Bronchus fibroblast of lung (primary cell): ENCODE results near the gene SECTM1. TPM values are rescaled to one million over a fixed set of nuclear protein-coding genes. Genes with fewer than 3 reads are reported as not detected.

Experiments
- total RNA-seq: library from RNA; depleted of rRNA; stranded (reverse); fragments of >200 nt; gene quantifications from 2 replicates; pipeline ENCODE4 v1.2.3, GENCODE V29; 2015

SECTM1 gene
- total RNA-seq = 12.9 and 14.0 TPM in 2 replicates

GRCh38 chr17:82333279-82334171 lies at the start of gene SECTM1:
Gene SECTM1 (minus strand): TSS chr17:82333766. CDS start chr17:82327240, 6,526 bp downstream.

DNA sequence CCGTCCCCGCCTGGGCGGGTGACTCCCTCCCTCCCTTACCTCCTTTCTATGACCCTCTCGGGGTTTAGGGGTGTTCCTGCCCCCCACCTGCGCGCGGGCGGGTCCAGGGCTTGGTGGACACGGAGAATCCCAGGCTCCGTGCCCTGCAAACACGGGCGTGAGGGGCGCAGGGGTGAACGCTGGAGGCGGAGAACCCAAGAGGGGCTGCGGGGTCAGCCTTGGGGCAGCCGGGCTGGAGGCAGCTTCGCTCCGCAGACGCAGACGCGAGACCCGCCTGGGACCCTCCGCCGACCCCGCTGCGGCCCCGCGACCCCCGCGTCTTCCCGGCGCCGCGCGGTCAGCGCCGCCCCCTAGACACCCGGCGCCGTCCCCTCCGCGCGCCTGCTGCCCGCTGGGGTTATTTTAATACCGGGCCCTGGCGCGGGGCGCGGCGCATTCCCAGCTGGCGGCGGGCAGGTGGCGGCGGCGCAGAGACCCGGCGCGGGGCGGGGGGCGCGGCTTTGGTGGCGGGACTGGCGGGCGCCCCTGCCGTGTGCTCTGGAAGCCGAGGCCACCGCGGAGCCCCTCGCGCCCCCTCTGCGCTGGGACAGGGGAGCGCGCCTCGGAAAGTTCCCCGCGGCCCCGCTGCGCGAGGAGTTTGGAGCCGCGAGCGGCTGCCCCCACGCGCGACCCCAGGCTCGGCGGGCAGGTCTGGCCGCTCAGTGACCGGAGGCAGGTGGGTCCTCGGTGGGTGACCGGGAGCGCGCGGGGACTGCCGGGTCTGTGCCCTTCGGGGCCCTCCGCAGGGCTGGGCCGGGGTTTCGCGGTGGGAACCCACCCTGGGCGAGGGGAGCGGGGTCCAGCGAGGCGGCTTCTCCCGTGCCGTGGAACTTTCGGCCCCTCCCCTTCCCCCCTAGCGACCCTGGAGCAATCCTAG lies 38.0 kb upstream of the SECTM1 start, which contains the start of gene UTS2R:
UTS2R (plus strand) TSS at position 433 of the 916 bp plus-strand sequence. CDS start 2,560 bp downstream, outside the sequence.

GRCh38 chr17:82358465-82359350 lies 25.1 kb upstream of the SECTM1 start, which contains the start of gene TEX19:
Gene TEX19 (plus strand): TSS chr17:82359247. CDS start chr17:82362151, 2,904 bp downstream.

DNA sequence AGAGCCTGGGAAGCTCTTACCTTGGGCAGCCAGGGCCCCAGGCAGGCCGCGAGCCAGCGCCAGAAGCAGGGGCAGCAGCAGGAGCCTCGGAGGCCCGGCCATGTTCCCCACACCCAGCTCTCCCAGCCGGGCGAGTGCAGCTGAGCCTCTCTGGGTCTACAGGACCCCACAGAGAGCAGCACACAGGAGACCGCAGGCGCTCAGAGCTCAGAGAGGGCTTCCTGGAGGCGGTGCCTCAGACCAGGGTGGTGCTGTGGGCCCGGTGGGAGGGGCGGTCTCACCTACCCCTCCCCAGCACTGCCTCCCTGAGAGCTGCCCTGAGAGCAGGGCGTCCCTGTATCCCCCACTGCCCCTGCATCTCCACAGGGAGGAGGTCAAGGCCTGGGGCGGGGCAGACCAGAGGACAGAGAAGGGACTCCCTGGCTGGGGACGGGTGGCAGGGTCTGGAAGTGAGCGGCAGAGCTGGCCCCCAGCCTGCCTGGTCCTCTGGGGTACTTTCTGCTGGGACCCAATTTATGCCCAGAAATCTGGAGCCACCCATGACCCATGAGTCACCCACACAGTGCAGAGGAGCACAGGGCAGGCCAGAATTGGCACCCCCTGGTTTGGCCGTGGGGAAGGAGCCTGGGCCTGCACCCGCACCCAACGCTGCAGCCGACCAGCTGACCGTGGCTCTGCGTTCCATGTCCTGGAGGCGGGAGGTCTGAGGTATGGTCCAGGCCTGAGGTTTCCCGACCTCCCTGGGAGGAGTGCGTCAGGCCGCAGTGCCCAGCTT lies 16.0 kb downstream of the SECTM1 start, which contains the start of gene CD7:
CD7 (minus strand) TSS at position 215 of the 775 bp plus-strand sequence; CDS start at position 102, 113 bp downstream.

GRCh38 chr17:82273327-82274133 lies 60.0 kb downstream of the SECTM1 start, which contains the start of gene CSNK1D:
Gene CSNK1D (minus strand): TSS chr17:82273700. CDS start chr17:82273381, 319 bp downstream.

Other genes with a start within 250 kb of the SECTM1 start
- gene FASN, start 235.5 kb downstream of the SECTM1 start, total RNA-seq = 625 and 631 TPM in 2 replicates
- gene CCDC57, start 120.9 kb downstream of the SECTM1 start, total RNA-seq = 9.2 and 11.1 TPM in 2 replicates
- 201 and 213 TPM in 2 replicates for gene SLC16A3, start 104.7 kb downstream of the SECTM1 start, total RNA-seq
- 31.8 and 34.0 TPM in 2 replicates for gene CSNK1D, start 60.1 kb downstream of the SECTM1 start, total RNA-seq
- 0.30 and 0.34 TPM in 2 replicates for gene CD7, start 16.2 kb downstream of the SECTM1 start, total RNA-seq
- not detected in 2 replicates for gene TEX19, start 25.5 kb upstream of the SECTM1 start, total RNA-seq
- not detected in 2 replicates for gene UTS2R, start 38.0 kb upstream of the SECTM1 start, total RNA-seq
- 8.8 and 9.9 TPM in 2 replicates for gene HEXD, start 84.6 kb upstream of the SECTM1 start, total RNA-seq
- 24.8 and 30.4 TPM in 2 replicates for gene OGFOD3, start 84.8 kb upstream of the SECTM1 start, total RNA-seq
- 68.1 and 68.7 TPM in 2 replicates for gene CYBC1, start 117.0 kb upstream of the SECTM1 start, total RNA-seq
- 29.4 and 40.4 TPM in 2 replicates for gene NARF, start 125.0 kb upstream of the SECTM1 start, total RNA-seq
- 36.6 and 36.7 TPM in 2 replicates for gene FOXK2, start 186.0 kb upstream of the SECTM1 start, total RNA-seq